Uterus (tissue), 4 donors: ENCODE data around the gene NCKAP5L. TPM values are rescaled to one million over a fixed set of nuclear protein-coding genes. Genes with fewer than 3 reads are reported as not detected.

ENCODE experiments used
- DNase-seq, 2 donors: peaks; one replicate each; pipeline ENCODE4 v3.0.0-alpha.2; 2019 to 2020
- H3K27ac ChIP-seq, 2 donors: fragments of 200-600 bp; sonication (generic); 1 replicate in 1 of 2; 2 replicates in 1 of 2; pipeline ENCODE4 v1.5.1; 2016 to 2018
- H3K27me3 ChIP-seq, 2 donors: fragments of 200-600 bp; sonication (generic); one replicate each; pipeline ENCODE4 v1.5.1; 2018 to 2019; ENCODE audit warnings: control low read depth in 1 of 2
- H3K36me3 ChIP-seq, 2 donors: fragments of 200-600 bp; sonication (generic); one replicate each; pipeline ENCODE4 v1.5.1; 2019; ENCODE audit warnings: control low read depth in 1 of 2
- H3K4me1 ChIP-seq, 2 donors: fragments of 200-600 bp; sonication (generic); one replicate each; pipeline ENCODE4 v1.5.1; 2018 to 2019; ENCODE audit warnings: control low read depth in 1 of 2
- H3K4me3 ChIP-seq, 2 donors: fragments of 200-600 bp; sonication (generic); 1 replicate in 1 of 2; 2 replicates in 1 of 2; pipeline ENCODE4 v1.5.1; 2018 to 2019; ENCODE audit warnings: mild to moderate bottlenecking in 1 of 2
- H3K9me3 ChIP-seq, 2 donors: fragments of 200-600 bp; sonication (generic); one replicate each; pipeline ENCODE4 v1.5.1; 2019; ENCODE audit warnings: control low read depth in 1 of 2
- CTCF ChIP-seq, 4 experiments: fragments of 200-600 bp in 2 of 4; fragments of 450-650 bp in 2 of 4; sonication (generic) in 2 of 4; IDR thresholded peaks; one replicate each; pipeline ENCODE4 v1.5.1; 2016 to 2019; ENCODE audit warnings: antibody characterized with exemption in 4 of 4, mild to moderate bottlenecking in 2 of 4, moderate library complexity in 1 of 4
- POLR2A ChIP-seq, 2 donors: fragments of 450-650 bp; IDR thresholded peaks; one replicate each; pipeline ENCODE4 v1.6.1; 2016; ENCODE audit warnings: antibody characterized with exemption in 2 of 2, mild to moderate bottlenecking in 1 of 2, moderate library complexity in 1 of 2
- intact Hi-C: fragments of 100-400 bp; cut with DNase I; formaldehyde crosslinking; loops from one replicate; pipeline ENCODE4 v1.15.1; 2023; ENCODE audit warnings: low total_unique reads
- total RNA-seq, 4 donors: library from RNA; depleted of rRNA in 3 of 4; stranded (reverse); fragments of >200 nt in 3 of 4; gene quantifications; one replicate each; pipeline versions ENCODE4 v1.1.0 to v1.2.4, GENCODE V29; 2014 to 2023
- donor health status: DM: yes; HTN: yes; CAD: no.

Gene NCKAP5L
- total RNA-seq, 4 donors from 2014 or later = 4.1 to 26.1 (median 11.5) TPM

GRCh38 chr12:49790741-49791555, 37.3 kb downstream of the NCKAP5L start:
- Histone ChIP-seq H3K4me1 (no peaks in the 10 kb centered on the region), H3K27me3 (no peaks in the 10 kb centered on the region), H3K27ac (no peak overlapping the region), H3K36me3 (no peaks in the 10 kb centered on the region), H3K4me3 (no peak overlapping the region), H3K9me3 (no peaks in the 10 kb centered on the region)
- DNase-seq = no peak
- TF ChIP-seq CTCF (IDR thresholded peaks at IDR 0.05) = no peak
- TF ChIP-seq POLR2A (IDR thresholded peaks at IDR 0.05) = no peak
- intact Hi-C loops = no loop called here

GRCh38 chr12:49789992-49790391, 38.2 kb downstream of the NCKAP5L start:
- Histone ChIP-seq H3K9me3 (no peaks in the 10 kb centered on the region), H3K4me3 (no peak overlapping the region), H3K27ac (no peak overlapping the region), H3K27me3 (no peaks in the 10 kb centered on the region), H3K4me1 (no peaks in the 10 kb centered on the region), H3K36me3 (no peaks in the 10 kb centered on the region)
- TF ChIP-seq CTCF (IDR thresholded peaks at IDR 0.05) = no peak
- TF ChIP-seq POLR2A (IDR thresholded peaks at IDR 0.05) = no peak
- intact Hi-C loops = no loop called here
- no peak for DNase-seq

- Histone ChIP-seq H3K27me3 (no peaks in the 10 kb centered on the region), H3K36me3 (no peaks in the 10 kb centered on the region), H3K9me3 (no peaks in the 10 kb centered on the region), H3K4me3 (no peak overlapping the region), H3K27ac (no peak overlapping the region), H3K4me1 (no peaks in the 10 kb centered on the region)
- DNase-seq = no peak
- TF ChIP-seq POLR2A (IDR thresholded peaks at IDR 0.05) (no peak), CTCF (IDR thresholded peaks at IDR 0.05) (no peak)
- intact Hi-C loops = no loop called here
Measured at GRCh38 chr12:49787672-49788071, 40.5 kb downstream of the NCKAP5L start.

DNA sequence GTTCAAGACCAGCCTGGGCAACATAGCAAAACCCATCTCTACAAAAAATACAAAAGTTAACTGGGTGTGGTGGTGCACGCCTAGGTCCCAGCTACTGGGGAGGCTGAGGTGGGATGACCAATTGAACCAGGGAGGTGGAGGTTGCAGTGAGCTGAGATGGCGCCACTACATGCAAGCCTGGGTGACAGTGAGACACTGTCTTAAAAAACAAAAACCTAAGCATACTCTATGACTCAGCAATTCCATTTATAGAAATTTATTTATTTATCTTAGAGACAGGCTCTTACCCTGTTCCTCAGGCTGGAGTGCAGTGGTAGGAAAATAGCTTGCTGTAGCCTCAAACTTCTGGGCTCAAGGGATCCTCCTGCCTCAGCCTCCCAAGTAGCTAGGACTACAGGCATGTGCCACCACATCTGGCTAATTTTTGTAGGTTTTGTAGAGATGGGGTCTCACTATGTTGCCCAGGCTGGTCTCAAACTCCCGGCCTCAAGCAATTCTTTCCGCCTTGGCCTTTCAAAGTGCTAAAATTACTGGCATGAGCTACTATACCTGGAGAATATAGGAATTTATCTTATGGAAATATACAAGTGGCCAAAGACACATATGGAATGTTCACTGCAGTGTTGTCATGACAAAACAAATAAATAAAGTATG, 43.3 kb downstream of the NCKAP5L start:
- Histone ChIP-seq H3K4me1 (no peaks in the 10 kb centered on the region), H3K27me3 (no peaks in the 10 kb centered on the region), H3K9me3 (no peaks in the 10 kb centered on the region), H3K36me3 (no peaks in the 10 kb centered on the region), H3K4me3 (no peak overlapping the region), H3K27ac (no peak overlapping the region)
- TF ChIP-seq CTCF (IDR thresholded peaks at IDR 0.05) = no peak
- no peak for TF ChIP-seq POLR2A (IDR thresholded peaks at IDR 0.05)
- no peak for DNase-seq
- intact Hi-C loops = no loop called here
